ENCODE results near the gene NAA15. TPM values are rescaled to one million over a fixed set of nuclear protein-coding genes. Genes with fewer than 3 reads are reported as not detected.
"Not testable (repeated sequence)": the region's sequence is repeated elsewhere in the genome, so short reads cannot be mapped to it uniquely, and the experiment has no call there.

NAA15 gene
- total and polyA plus RNA-seq, 2 donors (not counting 3 experiments of a cell fraction or from before 2014, with no cell fraction given): 4.5 to 67.9 TPM

DNA sequence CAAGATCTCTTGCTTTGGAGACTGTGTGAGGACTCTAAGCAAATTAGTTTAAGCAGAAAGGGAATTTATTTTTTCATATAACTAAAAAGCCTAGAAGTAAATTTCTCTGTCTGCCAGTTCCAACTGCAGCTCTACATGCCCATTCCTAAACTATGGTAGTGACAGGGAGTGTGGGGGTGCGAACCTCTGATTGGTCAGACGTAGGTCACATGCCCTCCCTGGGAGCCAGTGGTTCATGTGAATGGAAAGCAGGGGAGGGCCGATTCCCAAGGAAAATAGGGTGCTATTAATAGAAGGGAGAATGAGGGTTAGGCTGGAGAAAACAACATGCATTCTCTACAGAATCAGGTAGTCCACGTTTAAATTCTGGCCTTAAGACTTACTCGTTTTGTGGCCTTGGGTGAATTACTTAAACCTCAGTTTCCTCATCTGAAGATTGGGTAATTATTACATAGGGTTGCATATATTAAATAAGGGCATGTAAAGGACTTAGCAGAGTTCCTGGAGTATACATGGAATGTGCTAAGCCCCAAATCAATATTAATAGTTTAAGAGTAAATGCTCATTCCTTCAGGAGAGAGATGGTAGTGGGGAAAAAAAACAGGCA lies 159.8 kb downstream of the NAA15 start:
- DNase-seq (ENCODE audit: low read depth, low spot score): no peak
- H2AFZ ChIP-seq (ENCODE audit: low read depth, low read length): no peak overlapping the region
- intact Hi-C loops (cut with micrococcal nuclease): no loop called here
- ChIA-PET POLR2A (no interaction called here), CTCF (interaction anchor here (2.3 kb wide), 1 partner anchor 37 kb away, joined by 5 read pairs; no protein-coding TSS in a partner anchor)
- H4K20me1 ChIP-seq (replicated peaks; ENCODE audit: control insufficient read depth, extremely low read depth, insufficient read depth, low read length): peaks cover 3% of the 10 kb centered on the region
- no TSS peak for BruUV-seq (replicated peaks)
- H3K79me2 ChIP-seq (ENCODE audit: control insufficient read depth, insufficient read depth, low read length): peaks cover 72% of the 10 kb centered on the region
- dilution Hi-C loops (cut with MboI; ENCODE audit: extremely low pct_ligation_motif_present, low sequenced_read_pairs): no loop called here
- no peak for FAIRE-seq
- no peaks in the 10 kb centered on the region for H3K27me3 ChIP-seq (ENCODE audit: control insufficient read depth in 2 of 2, insufficient read depth in 2 of 2, low read length in 2 of 2)
- H3K36me3 ChIP-seq (ENCODE audit: control insufficient read depth in 2 of 2, extremely low read depth in 1 of 2, insufficient read depth in 2 of 2, low read length in 2 of 2): no peaks in the 10 kb centered on the region
- no peaks in the 10 kb centered on the region for H3K9me3 ChIP-seq (replicated peaks; ENCODE audit: control insufficient read depth, insufficient read depth, low read length)
- H3K4me2 ChIP-seq (ENCODE audit: insufficient read depth, low read length): no peak overlapping the region
- peaks cover 26% of the 10 kb centered on the region for H3K4me1 ChIP-seq (ENCODE audit: control insufficient read depth, extremely low read depth, insufficient read depth, low read length)
- TF ChIP-seq FOS (IDR thresholded peaks at IDR 0.05; ENCODE audit: borderline replicate concordance, insufficient read depth, low read length): no peak
- no peak for TF ChIP-seq GATA2 (IDR thresholded peaks at IDR 0.05; ENCODE audit: insufficient read depth, insufficient read length, low read depth, low read length)
- no peak for TF ChIP-seq MAX (IDR thresholded peaks at IDR 0.05; ENCODE audit: insufficient read depth, insufficient read length)
- TF ChIP-seq JUN (IDR thresholded peaks at IDR 0.05; ENCODE audit: borderline replicate concordance, insufficient read depth, insufficient read length, low read depth): no peak
- no peak for TF ChIP-seq POLR2AphosphoS5 (IDR thresholded peaks at IDR 0.05; ENCODE audit: insufficient read depth, low read depth, low read length)
- TF ChIP-seq CTCF (IDR thresholded peaks at IDR 0.05; ENCODE audit: extremely low read depth in 1 of 2, insufficient read depth in 1 of 2, low read depth in 1 of 2, low read length in 2 of 2): no peak
- TF ChIP-seq POLR2A (IDR thresholded peaks at IDR 0.05; ENCODE audit: low read depth, low read length): no peak
- no peak for TF ChIP-seq MYC (IDR thresholded peaks at IDR 0.05; ENCODE audit: low read depth, low read length)
- H3K27ac ChIP-seq (ENCODE audit: insufficient read depth, low read depth, low read length): no peak overlapping the region
- no peak overlapping the region for H3K9ac ChIP-seq (replicated peaks; ENCODE audit: extremely low read depth, insufficient read depth, low read length)
- no peaks in the 10 kb centered on the region for H3K9me1 ChIP-seq (replicated peaks; ENCODE audit: control insufficient read depth, extremely low read depth, insufficient read depth, low read length)
- no peak overlapping the region for H3K4me3 ChIP-seq (replicated peaks in 1 of 3; ENCODE audit: insufficient read depth in 1 of 3, low read depth in 1 of 3, low read length in 3 of 3)

DNA sequence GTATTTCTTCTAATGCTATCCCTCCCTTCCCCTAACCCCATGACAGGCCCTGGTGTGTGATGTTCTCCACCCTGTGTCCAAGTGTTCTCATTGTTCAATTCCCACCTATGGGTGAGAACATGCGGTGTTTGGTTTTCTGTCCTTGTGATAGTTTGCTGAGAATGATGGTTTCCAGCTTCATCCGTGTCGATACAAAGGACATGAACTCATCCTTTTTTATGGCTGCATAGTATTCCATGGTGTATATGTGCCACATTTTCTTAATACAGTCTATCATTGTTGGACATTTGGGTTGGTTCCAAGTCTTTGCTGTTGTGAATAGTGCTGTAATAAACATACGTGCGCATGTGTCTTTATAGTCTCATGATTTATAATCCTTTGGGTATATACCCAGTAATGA lies 163.2 kb downstream of the NAA15 start:
- H3K27ac ChIP-seq (ENCODE audit: insufficient read depth, low read depth, low read length); DNase-seq (ENCODE audit: low read depth, low spot score); H2AFZ ChIP-seq (ENCODE audit: low read depth, low read length); POLR2A ChIA-PET; intact Hi-C loops (cut with micrococcal nuclease); H4K20me1 ChIP-seq (replicated peaks; ENCODE audit: control insufficient read depth, extremely low read depth, insufficient read depth, low read length); dilution Hi-C loops (cut with MboI; ENCODE audit: extremely low pct_ligation_motif_present, low sequenced_read_pairs); BruUV-seq (replicated peaks); FAIRE-seq; H3K9ac ChIP-seq (replicated peaks; ENCODE audit: extremely low read depth, insufficient read depth, low read length); H3K4me2 ChIP-seq (ENCODE audit: insufficient read depth, low read length); CTCF ChIA-PET; H3K36me3 ChIP-seq (ENCODE audit: control insufficient read depth in 2 of 2, extremely low read depth in 1 of 2, insufficient read depth in 2 of 2, low read length in 2 of 2); H3K9me3 ChIP-seq (replicated peaks; ENCODE audit: control insufficient read depth, insufficient read depth, low read length); H3K4me3 ChIP-seq (replicated peaks in 1 of 3; ENCODE audit: insufficient read depth in 1 of 3, low read depth in 1 of 3, low read length in 3 of 3); H3K9me1 ChIP-seq (replicated peaks; ENCODE audit: control insufficient read depth, extremely low read depth, insufficient read depth, low read length); H3K4me1 ChIP-seq (ENCODE audit: control insufficient read depth, extremely low read depth, insufficient read depth, low read length); H3K27me3 ChIP-seq (ENCODE audit: control insufficient read depth in 2 of 2, insufficient read depth in 2 of 2, low read length in 2 of 2): not testable (repeated sequence)
- H3K79me2 ChIP-seq (ENCODE audit: control insufficient read depth, insufficient read depth, low read length): peaks cover 63% of the 10 kb centered on the region

Data from endothelial cell of umbilical vein (primary cell).